GM12874 (cell line): ENCODE results near the gene EFCAB7.
A peak's percentile ranks its signal among the peaks of the same experiment; 100 is the strongest.

Experiments used
- TF ChIP-seq, protein P1 (sequence below): IDR thresholded peaks from 2 replicates; pipeline ENCODE4 v1.5.1; 2011; ENCODE audit warnings: low read depth, mild to moderate bottlenecking, control low read depth, low read length, moderate library complexity; ENCODE audit not compliant: insufficient read depth

EFCAB7 gene

DNA sequence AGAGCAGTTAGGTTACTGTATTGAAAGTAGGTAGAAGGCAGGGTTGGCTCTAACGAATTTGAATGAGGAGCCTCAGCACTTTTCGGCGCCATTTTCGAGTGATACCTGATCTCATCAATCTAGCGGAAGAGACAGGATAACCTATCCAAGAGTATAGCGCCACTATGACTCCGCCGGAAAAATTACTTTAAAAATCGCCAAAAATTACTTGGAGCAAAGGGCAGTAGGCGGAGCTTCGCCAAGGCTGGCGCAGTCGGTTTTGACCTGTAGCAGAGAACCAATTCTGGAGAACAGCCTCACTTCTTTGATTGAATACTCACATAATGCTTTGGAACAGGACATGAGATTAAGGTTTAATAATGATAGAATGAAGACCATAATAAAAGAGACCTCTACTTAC lies 25.6 kb downstream of the EFCAB7 start:
- TF ChIP-seq, protein P1, sequence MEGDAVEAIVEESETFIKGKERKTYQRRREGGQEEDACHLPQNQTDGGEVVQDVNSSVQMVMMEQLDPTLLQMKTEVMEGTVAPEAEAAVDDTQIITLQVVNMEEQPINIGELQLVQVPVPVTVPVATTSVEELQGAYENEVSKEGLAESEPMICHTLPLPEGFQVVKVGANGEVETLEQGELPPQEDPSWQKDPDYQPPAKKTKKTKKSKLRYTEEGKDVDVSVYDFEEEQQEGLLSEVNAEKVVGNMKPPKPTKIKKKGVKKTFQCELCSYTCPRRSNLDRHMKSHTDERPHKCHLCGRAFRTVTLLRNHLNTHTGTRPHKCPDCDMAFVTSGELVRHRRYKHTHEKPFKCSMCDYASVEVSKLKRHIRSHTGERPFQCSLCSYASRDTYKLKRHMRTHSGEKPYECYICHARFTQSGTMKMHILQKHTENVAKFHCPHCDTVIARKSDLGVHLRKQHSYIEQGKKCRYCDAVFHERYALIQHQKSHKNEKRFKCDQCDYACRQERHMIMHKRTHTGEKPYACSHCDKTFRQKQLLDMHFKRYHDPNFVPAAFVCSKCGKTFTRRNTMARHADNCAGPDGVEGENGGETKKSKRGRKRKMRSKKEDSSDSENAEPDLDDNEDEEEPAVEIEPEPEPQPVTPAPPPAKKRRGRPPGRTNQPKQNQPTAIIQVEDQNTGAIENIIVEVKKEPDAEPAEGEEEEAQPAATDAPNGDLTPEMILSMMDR, result no peak

- TF ChIP-seq, protein P1, result no peak
Measured at GRCh38 chr1:63555480-63555879, 32.2 kb downstream of the EFCAB7 start.

DNA sequence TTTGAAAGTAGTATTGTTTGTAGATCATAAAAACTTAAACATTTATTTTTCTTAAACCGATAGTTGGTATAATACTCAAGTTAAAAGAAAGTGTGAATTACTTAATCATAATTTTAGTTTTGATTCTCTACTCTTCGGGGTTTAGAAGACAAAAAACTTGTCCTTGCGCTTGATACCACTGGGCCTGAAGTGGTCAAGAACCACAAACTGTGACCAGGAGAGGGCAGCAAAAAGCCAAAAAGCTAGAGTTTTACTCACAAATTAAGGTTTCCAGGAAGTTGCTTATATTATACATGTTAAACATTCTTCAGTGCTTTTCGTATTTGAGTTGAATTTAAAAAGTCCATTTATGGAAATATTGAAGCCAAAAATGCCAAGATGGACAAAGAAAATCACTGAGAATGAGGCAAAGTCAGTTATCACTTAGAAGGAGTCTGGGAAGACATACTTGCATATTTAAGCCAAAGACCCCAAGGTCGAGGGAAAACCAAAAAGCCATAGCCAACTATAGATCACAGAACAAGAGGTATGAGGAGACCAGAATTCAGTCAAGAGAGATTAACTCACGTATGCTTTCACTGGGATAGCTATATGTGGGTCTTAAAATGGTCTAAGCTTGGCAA lies 34.2 kb downstream of the EFCAB7 start:
- TF ChIP-seq, protein P1, result peak; percentile 55

GRCh38 chr1:63559357-63559756 lies 36.0 kb downstream of the EFCAB7 start:
- TF ChIP-seq, protein P1, result no peak

DNA sequence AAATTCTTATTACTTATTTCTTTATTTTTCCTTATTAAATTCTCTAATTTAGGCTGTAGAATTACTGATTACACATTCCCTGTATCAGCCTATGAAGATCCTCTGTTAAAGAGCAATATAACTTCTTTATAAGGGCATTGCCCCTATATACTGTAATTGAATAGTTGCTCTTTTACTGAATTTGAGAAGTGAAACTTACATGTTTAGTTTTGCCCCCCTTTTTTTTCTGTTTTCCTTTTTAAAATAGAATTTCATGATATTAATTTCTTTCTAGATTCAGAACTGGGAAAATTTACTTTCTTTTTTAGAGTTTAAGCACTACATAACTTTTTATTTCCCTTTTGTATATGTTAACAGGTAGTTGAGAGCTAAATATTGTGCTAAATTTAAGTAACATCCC lies 40.4 kb downstream of the EFCAB7 start:
- TF ChIP-seq, protein P1, result no peak

GRCh38 chr1:63569068-63569467 lies 45.7 kb downstream of the EFCAB7 start:
- TF ChIP-seq, protein P1, result no peak

DNA sequence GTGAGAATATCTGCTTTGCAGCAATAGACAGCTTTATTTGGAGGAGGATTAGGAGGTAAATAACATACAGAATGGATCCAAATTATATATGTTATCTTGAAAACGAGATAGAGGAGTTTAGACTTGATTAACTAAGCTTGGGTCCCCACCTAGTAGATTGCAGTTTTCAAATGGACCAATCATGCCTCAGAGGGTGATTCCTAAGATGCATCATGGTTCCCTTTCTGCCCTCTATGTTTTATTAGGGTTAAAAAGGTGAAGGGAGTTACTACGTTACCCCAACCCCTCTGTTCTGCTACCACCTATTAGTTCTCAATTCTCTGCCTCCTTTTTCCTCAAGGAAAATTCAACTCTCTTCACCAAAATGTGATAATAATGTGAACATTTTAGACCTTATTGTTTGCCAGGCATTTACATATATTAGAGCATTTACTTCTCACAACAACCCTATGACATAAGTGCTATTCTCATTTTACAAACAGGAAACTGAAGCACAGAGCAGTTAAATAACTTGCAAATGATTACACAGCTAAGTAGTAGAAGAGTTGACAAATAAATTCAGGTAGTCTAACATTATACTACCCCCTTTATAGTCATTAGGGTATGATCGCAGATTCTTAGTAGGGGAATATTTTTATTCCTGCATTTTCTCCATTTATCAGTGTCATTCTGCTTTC lies 46.5 kb downstream of the EFCAB7 start:
- TF ChIP-seq, protein P1, result no peak
